GM18861 (cell line): ENCODE data around the gene DYNC2I2.

Experiments
- ATAC-seq: cut with Tn5 transposase; IDR thresholded peaks from one replicate; pipeline ENCODE4 v1.9.1; 2021; ENCODE audit not compliant: unreplicated experiment

DYNC2I2 gene

GRCh38 chr9:128636556-128637530 lies 19.8 kb downstream of the DYNC2I2 start:
- ATAC-seq: no peak

- no peak for ATAC-seq
Observed at GRCh38 chr9:128636024-128636390, 20.6 kb downstream of the DYNC2I2 start.

GRCh38 chr9:128635266-128636023 lies 21.2 kb downstream of the DYNC2I2 start:
- ATAC-seq: no peak

- ATAC-seq: no peak
Observed at GRCh38 chr9:128634651-128635262, 21.9 kb downstream of the DYNC2I2 start.

GRCh38 chr9:128634111-128634510 lies 22.5 kb downstream of the DYNC2I2 start:
- ATAC-seq: no peak

- ATAC-seq: no peak
Observed at GRCh38 chr9:128633601-128634000, 23.0 kb downstream of the DYNC2I2 start.

- ATAC-seq: no peak
Observed at GRCh38 chr9:128633057-128633456, 23.6 kb downstream of the DYNC2I2 start.

DNA sequence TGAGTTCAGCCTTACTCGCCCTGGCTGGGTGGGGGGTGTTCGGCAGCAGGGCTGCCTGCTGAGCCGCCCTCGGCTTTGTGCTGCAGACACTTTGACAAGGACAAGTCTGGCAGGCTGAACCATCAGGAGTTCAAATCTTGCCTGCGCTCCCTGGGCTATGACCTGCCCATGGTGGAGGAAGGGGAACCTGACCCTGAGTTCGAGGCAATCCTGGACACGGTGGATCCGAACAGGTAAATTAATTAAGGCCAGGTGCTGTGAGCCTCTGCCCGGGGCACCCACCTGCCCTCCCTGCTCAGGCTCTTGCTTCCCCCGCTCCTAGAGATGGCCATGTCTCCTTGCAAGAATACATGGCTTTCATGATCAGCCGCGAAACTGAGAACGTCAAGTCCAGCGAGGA lies 24.2 kb downstream of the DYNC2I2 start:
- no peak for ATAC-seq

DNA sequence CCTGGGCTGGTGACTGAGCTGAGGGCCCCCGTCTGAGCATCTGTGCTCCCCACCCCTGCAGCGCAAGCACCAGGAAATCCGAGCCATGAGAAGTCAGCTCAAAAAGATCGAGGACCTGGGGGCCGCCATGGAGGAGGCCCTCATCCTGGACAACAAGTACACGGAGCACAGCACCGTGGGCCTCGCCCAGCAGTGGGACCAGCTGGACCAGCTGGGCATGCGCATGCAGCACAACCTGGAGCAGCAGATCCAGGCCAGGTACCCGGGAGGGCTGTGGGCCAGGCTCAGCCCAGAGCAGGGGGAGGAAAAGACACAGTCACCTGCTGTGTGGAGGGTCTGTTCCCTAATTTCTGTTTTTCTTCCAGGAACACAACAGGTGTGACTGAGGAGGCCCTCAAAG lies 24.6 kb downstream of the DYNC2I2 start:
- ATAC-seq: no peak

DNA sequence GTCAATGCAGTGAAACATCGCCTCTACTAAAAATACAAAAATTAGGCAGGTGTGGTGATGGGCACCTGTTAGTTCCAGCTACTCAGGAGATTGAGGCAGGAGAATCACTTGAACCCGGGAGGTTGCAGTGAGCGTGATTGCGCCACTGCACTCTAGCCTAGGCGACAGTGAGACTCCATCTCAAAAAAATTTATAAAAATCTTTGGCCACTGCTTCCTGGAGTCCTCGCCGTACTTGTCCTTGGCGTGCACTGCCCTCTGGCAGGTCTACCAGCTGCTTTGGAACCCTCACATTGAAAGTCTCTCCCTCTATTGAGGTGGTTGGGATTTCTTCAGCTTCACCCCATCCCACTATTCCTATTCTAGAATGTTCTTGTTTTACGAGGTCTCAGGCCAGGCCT lies 25.0 kb downstream of the DYNC2I2 start:
- no peak for ATAC-seq

DNA sequence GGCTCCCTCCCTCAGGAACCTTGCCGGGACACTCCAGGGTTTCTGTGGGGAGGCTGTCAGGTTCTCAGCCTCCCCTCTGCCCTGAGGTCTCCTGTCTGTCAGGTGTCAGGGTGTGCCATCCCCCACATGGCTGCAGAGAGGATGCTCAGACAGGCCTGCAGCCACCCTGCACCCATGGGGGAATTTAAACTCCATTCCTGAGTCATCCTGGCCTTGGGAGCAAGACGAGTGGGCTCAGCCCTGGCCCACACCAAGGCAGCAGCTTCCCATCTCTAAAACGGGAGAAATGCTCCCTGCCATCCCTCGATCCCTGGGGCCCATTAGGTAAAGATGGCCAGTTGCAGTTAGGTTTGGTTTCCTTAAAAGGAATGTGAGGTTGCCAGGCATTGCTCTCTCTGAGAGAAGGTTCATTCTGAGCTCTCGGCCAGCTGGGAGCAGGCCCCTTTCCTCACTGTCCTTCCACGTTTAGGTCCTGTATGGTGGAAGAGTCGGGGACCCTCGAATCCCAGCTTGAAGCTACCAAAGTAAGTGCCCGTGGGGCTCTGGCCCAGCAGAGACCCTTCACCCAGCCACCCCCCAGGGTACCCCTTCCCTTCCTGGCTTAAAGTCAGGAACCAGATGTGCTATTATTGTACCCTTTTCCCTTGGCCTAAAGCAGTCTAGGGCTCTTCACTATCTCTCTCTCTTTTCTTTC lies 26.6 kb downstream of the DYNC2I2 start:
- ATAC-seq: no peak

GRCh38 chr9:128629136-128629535 lies 27.5 kb downstream of the DYNC2I2 start:
- no peak for ATAC-seq

DNA sequence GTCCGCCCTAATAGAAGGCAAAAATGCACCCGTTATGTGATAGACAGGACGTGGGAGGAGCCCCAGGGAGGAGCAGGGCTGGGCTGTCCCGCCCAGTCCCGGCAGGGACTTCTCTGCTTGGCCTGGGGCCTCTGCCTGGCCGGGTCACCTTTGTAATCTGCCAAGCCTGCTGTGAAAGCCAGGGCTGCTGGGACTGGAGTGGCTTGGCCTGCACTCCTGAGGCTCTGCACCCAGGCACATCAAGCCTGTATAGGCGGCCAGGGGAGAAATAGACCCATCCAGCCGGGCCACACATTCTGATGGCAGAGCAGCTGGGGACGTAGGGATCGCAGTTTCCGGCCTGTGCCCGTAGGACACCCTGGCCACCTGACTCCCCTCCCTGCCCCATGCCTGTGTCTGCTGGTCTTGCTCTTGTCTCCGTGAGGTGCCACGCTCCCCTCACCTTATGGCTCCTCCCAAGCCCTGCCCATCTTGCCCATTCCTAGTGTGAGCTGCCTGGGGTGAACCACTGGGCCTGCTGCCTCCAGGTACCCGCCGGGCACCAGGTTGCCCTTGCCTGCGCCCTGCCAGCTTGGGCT lies 28.1 kb downstream of the DYNC2I2 start:
- ATAC-seq: no peak

DNA sequence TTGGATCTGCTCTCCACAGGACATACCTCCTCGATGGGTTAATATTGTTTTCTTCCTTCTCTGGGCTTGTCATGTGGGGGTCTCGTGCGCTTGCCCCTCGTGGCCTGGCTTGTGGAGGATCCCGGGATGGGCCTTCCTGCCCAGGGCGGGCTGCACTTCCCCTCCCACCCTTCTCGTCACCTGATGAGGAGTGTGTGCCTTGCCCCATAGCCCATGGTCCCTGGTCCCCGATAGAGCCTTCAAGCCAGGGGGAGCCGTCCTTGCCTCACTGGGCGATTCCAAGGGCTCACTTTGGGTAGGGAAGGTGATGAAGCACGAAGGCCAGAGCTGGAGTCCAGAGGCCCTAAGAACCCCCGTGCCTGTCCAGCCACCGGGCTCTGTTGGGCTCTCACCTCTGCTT lies 28.7 kb downstream of the DYNC2I2 start:
- no peak for ATAC-seq

DNA sequence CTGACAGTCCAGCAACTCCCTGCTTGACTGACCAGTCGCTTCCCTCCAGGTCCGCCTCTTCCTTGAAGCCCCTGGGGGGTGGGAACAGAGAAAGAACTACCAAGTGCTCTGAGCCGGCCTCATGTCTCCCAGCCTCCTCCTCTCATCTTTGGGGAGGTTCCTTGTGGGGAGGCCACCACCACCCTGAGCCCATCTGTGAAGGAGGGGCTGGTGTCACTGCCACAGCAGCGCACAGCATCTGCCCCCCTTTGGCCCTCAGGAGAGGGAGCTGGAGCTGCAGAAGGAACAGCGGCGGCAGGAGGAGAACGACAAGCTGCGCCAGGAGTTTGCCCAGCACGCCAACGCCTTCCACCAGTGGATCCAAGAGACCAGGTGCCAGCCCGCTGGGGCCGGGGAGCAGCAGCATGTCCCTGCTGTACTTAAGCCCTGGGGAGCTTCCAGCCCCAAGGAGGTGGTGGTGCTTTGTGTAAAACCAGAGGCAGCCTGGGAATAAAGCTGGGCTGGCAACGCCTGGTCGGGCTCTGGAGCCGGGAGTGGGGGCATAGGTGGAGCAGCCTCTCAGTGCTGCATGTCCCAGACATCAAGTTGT lies 29.4 kb downstream of the DYNC2I2 start:
- ATAC-seq: no peak

- ATAC-seq: no peak
Observed at GRCh38 chr9:128626181-128626580, 30.5 kb downstream of the DYNC2I2 start.

DNA sequence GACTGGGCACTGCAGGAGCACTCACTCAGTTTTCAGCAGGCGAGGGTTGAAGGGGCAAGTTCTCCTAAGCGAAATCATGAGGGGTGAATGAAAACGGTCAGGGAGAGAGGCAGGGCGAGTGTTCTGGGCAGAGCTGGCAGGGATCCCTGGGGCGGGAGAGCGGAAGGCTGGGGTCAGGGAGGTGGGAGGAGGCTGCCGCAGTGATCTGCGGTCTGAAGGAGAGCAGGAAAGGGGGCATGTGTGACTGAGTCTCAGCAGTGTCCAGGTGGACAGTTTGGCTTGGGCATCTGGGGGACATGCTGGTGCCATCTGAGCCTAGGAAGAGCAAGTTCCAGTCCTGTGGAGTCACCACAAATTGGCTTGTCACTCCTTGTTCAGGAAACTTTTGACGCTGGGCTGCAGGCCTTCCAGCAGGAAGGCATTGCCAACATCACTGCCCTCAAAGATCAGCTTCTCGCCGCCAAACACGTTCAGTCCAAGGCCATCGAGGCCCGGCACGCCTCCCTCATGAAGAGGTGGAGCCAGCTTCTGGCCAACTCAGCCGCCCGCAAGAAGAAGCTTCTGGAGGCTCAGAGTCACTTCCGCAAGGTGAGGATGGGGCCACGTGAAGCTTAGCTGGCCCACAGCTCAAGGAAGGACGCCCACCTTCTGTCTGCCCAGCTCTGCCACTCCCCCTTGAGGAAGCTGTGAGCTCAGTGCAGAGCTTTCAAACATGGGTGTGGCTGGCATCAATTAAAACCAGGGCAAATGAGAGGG lies 31.1 kb downstream of the DYNC2I2 start:
- no peak for ATAC-seq

DNA sequence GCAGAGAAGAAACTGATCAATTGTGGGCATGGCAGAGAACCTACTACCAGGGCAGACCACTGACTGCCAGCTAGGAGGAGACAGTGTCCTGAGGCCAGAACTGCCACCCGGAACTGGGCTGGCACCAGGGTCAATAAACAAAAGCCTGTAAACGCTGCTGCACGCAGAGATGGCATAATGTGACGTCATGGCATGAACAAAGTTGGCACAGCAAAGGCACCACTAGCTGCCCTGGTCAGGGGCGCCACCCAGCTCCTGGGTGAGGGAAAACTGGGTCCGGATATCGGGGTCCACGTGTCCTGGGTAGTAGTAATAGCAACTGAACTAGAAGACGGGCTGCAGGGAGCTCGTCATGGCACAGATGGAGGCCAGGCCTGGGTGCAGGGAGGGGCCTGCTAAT lies 32.1 kb downstream of the DYNC2I2 start:
- ATAC-seq: no peak

GRCh38 chr9:128621730-128622455 lies 34.8 kb downstream of the DYNC2I2 start:
- no peak for ATAC-seq
